Lower lobe of right lung (tissue), 2 donors: Measurements from ENCODE around the gene SRRT. TPM values are rescaled to one million over a fixed set of nuclear protein-coding genes. Genes with fewer than 3 reads are reported as not detected.
A peak's percentile ranks its signal among the peaks of the same experiment; 100 is the strongest.

ENCODE experiments used
- ATAC-seq, 2 donors: fragments of 200-7000 bp; cut with Tn5 transposase; one replicate each; pipeline ENCODE4 v1.9.1; 2020 to 2022; ENCODE audit warnings: mild to moderate bottlenecking in 2 of 2, moderate library complexity in 2 of 2
- DNase-seq: peaks from one replicate; pipeline ENCODE4 v3.0.0-alpha.2; 2020
- H3K27ac ChIP-seq: fragments of 200-600 bp; one replicate; pipeline ENCODE4 v1.8.0; 2022
- H3K27me3 ChIP-seq: fragments of 200-600 bp; one replicate; pipeline ENCODE4 v1.8.0; 2022; ENCODE audit warnings: low read depth
- H3K36me3 ChIP-seq: fragments of 200-600 bp; one replicate; pipeline ENCODE4 v1.8.0; 2022; ENCODE audit warnings: mild to moderate bottlenecking
- H3K4me1 ChIP-seq: fragments of 200-600 bp; one replicate; pipeline ENCODE4 v1.8.0; 2022
- H3K4me3 ChIP-seq: fragments of 200-600 bp; one replicate; pipeline ENCODE4 v1.8.0; 2022; ENCODE audit warnings: mild to moderate bottlenecking
- H3K9me3 ChIP-seq: fragments of 200-600 bp; one replicate; pipeline ENCODE4 v1.8.0; 2022
- intact Hi-C: fragments of 100-400 bp; cut with DNase I; formaldehyde crosslinking; loops from one replicate; pipeline ENCODE4 v1.11.0; 2022
- total RNA-seq: library from RNA; stranded (reverse); fragmentation: NEBNext Ultra II Directional; extraction: Animal tissue kit (Norgen Biotek cat#: 25700); gene quantifications from one replicate; pipeline ENCODE4 v1.2.1, GENCODE V29; 2021
- TF ChIP-seq, protein P1 (sequence below): fragments of 200-600 bp; IDR thresholded peaks from one replicate; pipeline ENCODE4 v1.8.0; 2022; ENCODE audit warnings: antibody characterized with exemption, mild to moderate bottlenecking
- donor health status: DM: no; HTN: yes; CAD: no; lungs with severe emphysema.

The SRRT gene
- total RNA-seq, 1 donor from 2014 or later, result 105 TPM

DNA sequence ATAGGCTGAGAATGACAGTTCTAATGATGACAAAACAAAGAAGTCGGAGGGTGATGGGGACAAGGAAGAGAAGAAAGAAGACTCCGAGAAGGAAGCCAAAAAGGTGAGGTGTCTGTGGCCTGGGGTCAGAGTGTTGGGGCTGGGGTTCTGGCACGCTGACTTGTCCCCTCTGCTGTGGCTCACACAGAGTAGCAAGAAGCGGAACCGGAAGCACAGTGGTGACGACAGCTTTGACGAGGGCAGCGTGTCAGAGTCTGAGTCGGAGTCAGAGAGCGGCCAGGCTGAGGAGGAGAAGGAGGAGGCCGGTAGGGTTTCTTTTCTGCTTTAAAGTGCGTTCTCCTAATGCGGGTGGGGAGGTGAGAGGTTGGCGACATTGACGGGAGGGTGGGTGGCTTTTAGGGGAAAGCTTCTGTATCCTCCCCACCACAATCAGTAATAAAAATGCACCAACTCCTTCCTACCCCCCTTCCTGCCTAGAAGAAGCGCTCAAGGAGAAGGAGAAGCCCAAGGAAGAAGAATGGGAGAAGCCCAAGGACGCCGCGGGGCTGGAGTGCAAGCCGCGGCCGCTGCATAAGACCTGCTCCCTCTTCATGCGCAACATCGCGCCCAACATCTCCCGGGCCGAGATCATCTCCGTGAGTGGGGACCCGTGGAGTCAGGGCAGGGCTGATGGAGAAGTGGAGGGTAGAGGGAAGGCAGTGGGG lies 10.0 kb downstream of the SRRT start:
- Histone ChIP-seq H3K27ac (no peak overlapping the region), H3K4me3 (no peak overlapping the region), H3K9me3 (no peaks in the 10 kb centered on the region), H3K36me3 (peaks cover 88% of the 10 kb centered on the region), H3K4me1 (peaks cover 27% of the 10 kb centered on the region), H3K27me3 (no peaks in the 10 kb centered on the region)
- ATAC-seq, result no peak
- intact Hi-C loops, result no loop called here
- TF ChIP-seq, protein P1, sequence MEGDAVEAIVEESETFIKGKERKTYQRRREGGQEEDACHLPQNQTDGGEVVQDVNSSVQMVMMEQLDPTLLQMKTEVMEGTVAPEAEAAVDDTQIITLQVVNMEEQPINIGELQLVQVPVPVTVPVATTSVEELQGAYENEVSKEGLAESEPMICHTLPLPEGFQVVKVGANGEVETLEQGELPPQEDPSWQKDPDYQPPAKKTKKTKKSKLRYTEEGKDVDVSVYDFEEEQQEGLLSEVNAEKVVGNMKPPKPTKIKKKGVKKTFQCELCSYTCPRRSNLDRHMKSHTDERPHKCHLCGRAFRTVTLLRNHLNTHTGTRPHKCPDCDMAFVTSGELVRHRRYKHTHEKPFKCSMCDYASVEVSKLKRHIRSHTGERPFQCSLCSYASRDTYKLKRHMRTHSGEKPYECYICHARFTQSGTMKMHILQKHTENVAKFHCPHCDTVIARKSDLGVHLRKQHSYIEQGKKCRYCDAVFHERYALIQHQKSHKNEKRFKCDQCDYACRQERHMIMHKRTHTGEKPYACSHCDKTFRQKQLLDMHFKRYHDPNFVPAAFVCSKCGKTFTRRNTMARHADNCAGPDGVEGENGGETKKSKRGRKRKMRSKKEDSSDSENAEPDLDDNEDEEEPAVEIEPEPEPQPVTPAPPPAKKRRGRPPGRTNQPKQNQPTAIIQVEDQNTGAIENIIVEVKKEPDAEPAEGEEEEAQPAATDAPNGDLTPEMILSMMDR, result no peak
- DNase-seq, result no peak

DNA sequence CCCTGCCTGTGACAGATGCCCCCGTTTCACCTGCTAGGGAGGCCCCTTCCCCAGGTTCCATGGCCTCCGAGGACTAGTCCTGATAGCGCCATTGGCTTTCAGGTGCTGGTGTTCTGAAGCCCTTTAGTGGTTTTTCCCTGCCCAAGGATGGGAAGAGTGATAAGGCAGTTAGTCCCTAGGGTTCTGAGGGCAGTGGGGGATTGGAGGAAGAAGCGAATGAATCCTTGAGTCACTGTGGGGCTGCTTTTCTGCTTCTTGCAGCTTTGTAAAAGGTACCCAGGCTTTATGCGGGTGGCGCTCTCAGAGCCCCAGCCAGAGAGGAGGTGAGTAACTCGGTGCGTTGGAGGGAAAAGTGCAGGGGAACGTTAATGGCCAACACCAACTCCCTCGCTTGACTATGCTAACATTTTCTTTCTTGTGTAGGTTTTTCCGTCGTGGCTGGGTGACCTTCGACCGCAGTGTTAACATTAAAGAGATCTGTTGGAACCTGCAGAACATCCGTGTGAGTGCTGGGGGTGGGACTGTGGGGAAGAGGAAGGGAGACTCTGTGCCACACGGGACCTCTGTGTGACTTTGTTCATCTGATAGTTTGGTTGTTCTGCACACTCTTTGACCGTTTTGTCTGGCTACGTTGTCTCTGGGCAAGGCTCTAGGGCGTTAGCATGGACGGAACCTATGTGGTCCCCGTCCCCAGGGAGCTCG lies 10.7 kb downstream of the SRRT start:
- ATAC-seq, result no peak
- H3K9me3 ChIP-seq, result no peaks in the 10 kb centered on the region
- H3K4me1 ChIP-seq, result peaks cover 30% of the 10 kb centered on the region
- TF ChIP-seq, protein P1, result no peak
- H3K27me3 ChIP-seq, result no peaks in the 10 kb centered on the region
- intact Hi-C loops, result no loop called here
- H3K27ac ChIP-seq, result no peak overlapping the region
- DNase-seq, result no peak
- H3K36me3 ChIP-seq, result peaks cover 81% of the 10 kb centered on the region
- H3K4me3 ChIP-seq, result no peak overlapping the region

DNA sequence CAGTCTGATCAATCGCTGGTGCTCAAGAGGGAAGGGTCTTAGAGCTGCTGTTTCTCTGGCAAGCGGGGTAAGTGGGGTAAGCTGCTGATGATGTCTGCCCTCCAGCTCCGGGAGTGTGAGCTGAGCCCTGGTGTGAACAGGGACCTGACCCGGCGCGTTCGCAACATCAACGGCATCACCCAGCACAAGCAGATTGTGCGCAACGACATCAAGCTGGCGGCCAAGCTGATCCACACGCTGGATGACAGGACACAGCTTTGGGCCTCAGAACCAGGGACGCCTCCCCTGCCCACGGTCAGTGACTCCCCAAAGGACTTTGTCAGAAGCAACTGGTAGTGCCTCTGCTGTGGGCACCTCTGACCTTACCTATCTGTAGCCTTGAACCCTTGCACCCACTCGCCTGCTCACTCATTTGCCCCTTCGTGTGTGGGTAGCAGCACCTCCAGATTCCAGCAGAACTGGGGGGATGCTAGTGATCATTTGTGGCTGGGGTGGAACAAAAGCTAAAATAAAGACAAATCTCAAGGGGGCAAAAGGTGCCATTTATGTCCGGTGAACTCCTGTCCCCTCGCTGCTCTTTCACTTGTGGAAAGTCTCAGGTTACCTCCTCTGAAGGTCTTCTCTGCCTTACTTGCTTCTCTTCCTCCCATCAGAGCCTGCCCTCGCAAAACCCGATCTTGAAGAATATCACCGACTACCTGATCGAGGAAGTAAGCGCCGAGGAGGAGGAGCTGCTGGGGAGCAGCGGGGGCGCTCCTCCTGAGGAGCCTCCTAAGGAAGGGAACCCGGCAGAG lies 11.4 kb downstream of the SRRT start:
- no peak for DNase-seq
- Histone ChIP-seq H3K27ac (peak overlapping the region; percentile 60), H3K27me3 (peaks cover 6% of the 10 kb centered on the region), H3K36me3 (peaks cover 74% of the 10 kb centered on the region), H3K9me3 (no peaks in the 10 kb centered on the region), H3K4me3 (no peak overlapping the region), H3K4me1 (peaks cover 37% of the 10 kb centered on the region)
- TF ChIP-seq, protein P1, result no peak
- no peak for ATAC-seq
- intact Hi-C loops, result no loop called here

DNA sequence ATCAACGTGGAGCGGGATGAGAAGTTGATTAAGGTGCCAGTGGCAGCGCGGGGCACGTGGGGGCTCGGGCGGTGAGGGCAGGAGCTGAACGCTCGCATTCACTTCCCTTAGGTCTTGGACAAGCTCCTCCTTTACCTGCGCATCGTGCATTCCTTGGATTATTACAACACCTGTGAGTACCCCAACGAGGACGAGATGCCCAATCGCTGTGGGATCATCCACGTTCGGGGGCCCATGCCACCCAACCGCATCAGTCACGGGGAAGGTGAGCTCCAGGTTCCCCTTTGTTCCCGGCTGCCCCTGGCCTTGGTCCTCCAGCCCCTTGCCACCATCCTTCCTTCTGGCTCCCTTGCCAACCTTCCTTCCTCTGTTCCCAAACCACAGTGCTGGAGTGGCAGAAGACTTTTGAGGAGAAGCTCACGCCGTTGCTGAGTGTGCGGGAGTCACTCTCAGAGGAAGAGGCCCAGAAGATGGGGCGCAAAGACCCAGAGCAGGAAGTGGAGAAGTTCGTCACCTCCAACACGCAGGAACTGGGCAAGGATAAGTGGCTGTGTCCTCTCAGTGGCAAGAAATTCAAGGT lies 12.1 kb downstream of the SRRT start:
- DNase-seq (no peak), ATAC-seq (no peak)
- Histone ChIP-seq H3K27ac (peak overlapping the region; percentile 60), H3K4me1 (peaks cover 38% of the 10 kb centered on the region), H3K9me3 (no peaks in the 10 kb centered on the region), H3K27me3 (peaks cover 6% of the 10 kb centered on the region), H3K36me3 (peaks cover 67% of the 10 kb centered on the region), H3K4me3 (no peak overlapping the region)
- TF ChIP-seq, protein P1, result no peak
- intact Hi-C loops, result no loop called here

DNA sequence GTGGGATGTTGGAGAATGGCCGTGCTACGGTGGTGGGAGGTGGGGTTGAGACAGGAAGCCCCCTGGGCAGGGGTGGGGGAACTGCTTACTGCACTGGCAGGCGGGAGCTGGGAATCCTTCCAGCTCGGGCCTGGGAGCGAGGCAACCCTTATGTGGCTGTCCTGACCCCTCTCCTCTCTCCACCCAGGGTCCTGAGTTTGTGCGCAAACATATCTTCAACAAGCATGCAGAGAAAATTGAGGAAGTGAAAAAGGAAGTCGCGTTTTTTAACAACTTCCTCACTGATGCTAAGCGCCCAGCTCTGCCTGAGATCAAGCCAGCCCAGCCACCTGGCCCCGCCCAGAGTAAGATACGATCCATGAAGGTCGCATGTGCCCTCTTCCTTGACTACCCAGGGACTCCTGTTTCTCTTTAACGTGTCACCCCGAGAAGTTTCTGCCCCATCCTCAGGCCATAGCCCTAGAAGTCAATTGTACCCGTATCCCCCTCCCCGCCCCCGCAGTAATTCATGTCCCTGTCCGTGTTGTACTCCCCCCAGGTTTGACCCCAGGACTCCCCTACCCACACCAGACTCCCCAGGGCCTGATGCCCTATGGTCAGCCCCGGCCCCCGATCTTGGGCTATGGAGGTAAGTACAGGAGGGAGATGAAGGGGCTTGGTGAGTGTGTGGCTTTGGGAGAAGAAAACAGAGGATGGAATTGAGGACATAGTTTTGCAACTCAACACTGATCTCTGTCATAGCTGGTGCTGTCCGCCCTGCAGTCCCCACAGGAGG lies 12.8 kb downstream of the SRRT start:
- Histone ChIP-seq H3K36me3 (peaks cover 60% of the 10 kb centered on the region), H3K4me1 (peaks cover 38% of the 10 kb centered on the region), H3K4me3 (no peak overlapping the region), H3K27me3 (peaks cover 6% of the 10 kb centered on the region), H3K9me3 (no peaks in the 10 kb centered on the region), H3K27ac (peak overlapping the region; percentile 60)
- ATAC-seq (no peak), DNase-seq (peak; percentile 74)
- intact Hi-C loops, result no loop called here
- TF ChIP-seq, protein P1, result no peak
